Astrocyte (in vitro differentiated cells and primary cell): Measurements from ENCODE around the gene METTL18. TPM values are rescaled to one million over a fixed set of nuclear protein-coding genes. Genes with fewer than 3 reads are reported as not detected.

Experiments
- DNase-seq: peaks from one replicate; pipeline ENCODE4 v3.0.0-alpha.2; 2010; ENCODE audit warnings: low read depth
- FAIRE-seq: peaks from 2 replicates; lab custom pipeline; 2011; peaks lifted over from hg19 to GRCh38; lab: Jason Lieb, UNC
- H2AFZ ChIP-seq: 2 replicates; pipeline ENCODE4 v1.6.0; 2012; ENCODE audit warnings: low read depth, low read length, inconsistent platforms
- H3K27ac ChIP-seq: 2 replicates; pipeline ENCODE4 v1.5.1; 2011; ENCODE audit warnings: low read depth, low read length, inconsistent platforms
- H3K27me3 ChIP-seq: 2 replicates; pipeline ENCODE4 v1.6.0; 2011; ENCODE audit warnings: low read length, inconsistent platforms; ENCODE audit not compliant: insufficient read depth
- H3K36me3 ChIP-seq: 2 replicates; pipeline ENCODE4 v1.5.1; 2011; ENCODE audit warnings: low read length, inconsistent platforms; ENCODE audit not compliant: insufficient read depth
- H3K4me1 ChIP-seq: 2 replicates; pipeline ENCODE4 v1.5.1; 2011; ENCODE audit warnings: low read length, inconsistent platforms; ENCODE audit not compliant: insufficient read depth
- H3K4me2 ChIP-seq: 2 replicates; pipeline ENCODE4 v1.6.0; 2012; ENCODE audit warnings: low read length, inconsistent platforms
- H3K4me3 ChIP-seq: 2 replicates; pipeline ENCODE4 v1.5.1; 2011; ENCODE audit warnings: low read depth, mild to moderate bottlenecking, low read length, inconsistent platforms; ENCODE audit not compliant: insufficient read depth
- H3K79me2 ChIP-seq: 2 replicates; pipeline ENCODE4 v1.6.0; 2012; ENCODE audit warnings: mild to moderate bottlenecking, low read length, inconsistent platforms; ENCODE audit not compliant: insufficient read depth
- H3K9ac ChIP-seq: 2 replicates; pipeline ENCODE4 v1.6.0; 2012; ENCODE audit warnings: mild to moderate bottlenecking, low read length, inconsistent platforms
- H3K9me3 ChIP-seq: 2 replicates; pipeline ENCODE4 v1.5.1; 2012; ENCODE audit warnings: low read depth, mild to moderate bottlenecking, low read length, inconsistent platforms; ENCODE audit not compliant: insufficient read depth
- H4K20me1 ChIP-seq: 2 replicates; pipeline ENCODE4 v1.6.0; 2012; ENCODE audit warnings: low read length, inconsistent platforms; ENCODE audit not compliant: insufficient read depth
- H3K27ac Mint-ChIP-seq: one replicate; pipeline ENCODE4 v1.8.0; 2021; ENCODE audit warnings: mild to moderate bottlenecking, mixed read lengths; ENCODE audit not compliant: unreplicated experiment
- H3K27me3 Mint-ChIP-seq: one replicate; pipeline ENCODE4 v1.8.0; 2021; ENCODE audit warnings: low read depth, mixed read lengths; ENCODE audit not compliant: unreplicated experiment
- H3K36me3 Mint-ChIP-seq: one replicate; pipeline ENCODE4 v1.8.0; 2021; ENCODE audit warnings: low read depth, mixed read lengths; ENCODE audit not compliant: unreplicated experiment
- H3K4me1 Mint-ChIP-seq: one replicate; pipeline ENCODE4 v1.8.0; 2021; ENCODE audit warnings: low read depth, mixed read lengths; ENCODE audit not compliant: unreplicated experiment
- H3K4me3 Mint-ChIP-seq: one replicate; pipeline ENCODE4 v1.8.0; 2021; ENCODE audit warnings: mild to moderate bottlenecking, moderate library complexity, mixed read lengths; ENCODE audit not compliant: unreplicated experiment
- H3K9me3 Mint-ChIP-seq: one replicate; pipeline ENCODE4 v1.8.0; 2021; ENCODE audit warnings: mild to moderate bottlenecking, mixed read lengths; ENCODE audit not compliant: unreplicated experiment
- CTCF ChIP-seq: IDR thresholded peaks from 2 replicates; pipeline ENCODE4 v1.5.1; 2011; ENCODE audit warnings: low read depth, mild to moderate bottlenecking, inconsistent platforms, low read length, moderate library complexity; ENCODE audit not compliant: insufficient read depth
- EZH2 ChIP-seq: IDR thresholded peaks from 2 replicates; pipeline ENCODE4 v1.6.1; 2012; ENCODE audit warnings: mild to moderate bottlenecking, low read length, inconsistent platforms; ENCODE audit not compliant: insufficient read depth
- total RNA-seq: library from RNA; stranded (reverse); gene quantifications from 2 replicates; pipeline ENCODE4 v1.2.1, GENCODE V29; 2021

METTL18 gene
- total RNA-seq, 1 donor from 2014 or later, result 3.9 TPM

GRCh38 chr1:169821500-169821899 lies 26.8 kb upstream of the METTL18 start:
- H3K36me3 ChIP-seq, result peaks cover 8% of the 10 kb centered on the region
- FAIRE-seq (no peak), DNase-seq (no peak)
- Mint-ChIP-seq H3K27me3 (no peaks in the 10 kb centered on the region), H3K4me1 (no peaks in the 10 kb centered on the region), H3K9me3 (no peaks in the 10 kb centered on the region), H3K36me3 (peaks cover 4% of the 10 kb centered on the region), H3K4me3 (no peak overlapping the region), H3K27ac (no peak overlapping the region)
- no peak overlapping the region for H3K9ac ChIP-seq
- H3K9me3 ChIP-seq, result no peaks in the 10 kb centered on the region
- TF ChIP-seq EZH2, result no peak
- TF ChIP-seq CTCF, result no peak
- H4K20me1 ChIP-seq, result no peaks in the 10 kb centered on the region
- H3K4me2 ChIP-seq, result no peak overlapping the region
- no peak overlapping the region for H3K27ac ChIP-seq
- H2AFZ ChIP-seq, result no peak overlapping the region
- no peaks in the 10 kb centered on the region for H3K27me3 ChIP-seq
- H3K4me3 ChIP-seq, result no peak overlapping the region
- H3K4me1 ChIP-seq, result no peaks in the 10 kb centered on the region
- H3K79me2 ChIP-seq, result no peaks in the 10 kb centered on the region

GRCh38 chr1:169816617-169817016 lies 21.9 kb upstream of the METTL18 start:
- no peaks in the 10 kb centered on the region for H3K9me3 ChIP-seq
- H3K36me3 Mint-ChIP-seq, result peaks cover 4% of the 10 kb centered on the region
- no peak for FAIRE-seq
- H3K4me1 Mint-ChIP-seq, result no peaks in the 10 kb centered on the region
- TF ChIP-seq CTCF, result no peak
- no peak for TF ChIP-seq EZH2
- no peak overlapping the region for H3K4me3 Mint-ChIP-seq
- no peaks in the 10 kb centered on the region for H3K36me3 ChIP-seq
- no peak for DNase-seq
- H3K4me3 ChIP-seq, result no peak overlapping the region
- no peaks in the 10 kb centered on the region for H4K20me1 ChIP-seq
- no peak overlapping the region for H3K27ac Mint-ChIP-seq
- H3K79me2 ChIP-seq, result no peaks in the 10 kb centered on the region
- no peaks in the 10 kb centered on the region for H3K9me3 Mint-ChIP-seq
- no peak overlapping the region for H2AFZ ChIP-seq
- H3K4me1 ChIP-seq, result no peaks in the 10 kb centered on the region
- H3K4me2 ChIP-seq, result no peak overlapping the region
- H3K27me3 ChIP-seq, result no peaks in the 10 kb centered on the region
- no peaks in the 10 kb centered on the region for H3K27me3 Mint-ChIP-seq
- no peak overlapping the region for H3K27ac ChIP-seq
- no peak overlapping the region for H3K9ac ChIP-seq

- Histone ChIP-seq H3K27me3 (no peaks in the 10 kb centered on the region), H3K27ac (no peak overlapping the region), H3K4me1 (no peaks in the 10 kb centered on the region), H3K9ac (no peak overlapping the region), H3K4me2 (no peak overlapping the region), H3K9me3 (no peaks in the 10 kb centered on the region), H4K20me1 (no peaks in the 10 kb centered on the region), H3K79me2 (no peaks in the 10 kb centered on the region), H2AFZ (no peak overlapping the region), H3K4me3 (no peak overlapping the region), H3K36me3 (no peaks in the 10 kb centered on the region)
- Mint-ChIP-seq H3K9me3 (no peaks in the 10 kb centered on the region), H3K4me3 (no peak overlapping the region), H3K36me3 (peaks cover 3% of the 10 kb centered on the region), H3K27me3 (no peaks in the 10 kb centered on the region), H3K27ac (no peak overlapping the region), H3K4me1 (no peaks in the 10 kb centered on the region)
- no peak for FAIRE-seq
- DNase-seq, result no peak
- TF ChIP-seq EZH2, result no peak
- TF ChIP-seq CTCF, result no peak
Measured at GRCh38 chr1:169814265-169814664, 19.6 kb upstream of the METTL18 start.
